GM23248 (cell line): ENCODE results near the gene CRYAB. TPM values are rescaled to one million over a fixed set of nuclear protein-coding genes. Genes with fewer than 3 reads are reported as not detected.
A peak's percentile ranks its signal among the peaks of the same experiment; 100 is the strongest.

Experiments used
- DNase-seq: peaks from one replicate; pipeline ENCODE4 v3.0.0-alpha.2; 2015
- H2AFZ ChIP-seq: fragments of 200-600 bp; sonication (generic); 2 replicates; pipeline ENCODE4 v1.6.1; 2016; ENCODE audit warnings: antibody characterized with exemption
- H3F3A ChIP-seq: fragments of 200-600 bp; sonication (generic); 2 replicates; pipeline ENCODE4 v1.6.1; 2016; ENCODE audit warnings: mild to moderate bottlenecking, antibody characterized with exemption, mixed run types; ENCODE audit not compliant: insufficient read depth
- H3K27ac ChIP-seq: fragments of 200-600 bp; sonication (generic); 2 replicates; pipeline ENCODE4 v1.5.1; 2016; ENCODE audit warnings: mild to moderate bottlenecking
- H3K27me3 ChIP-seq: fragments of 200-600 bp; sonication (generic); replicated peaks from 2 replicates; pipeline ENCODE4 v1.6.1; 2016; ENCODE audit warnings: mild to moderate bottlenecking; ENCODE audit not compliant: insufficient read depth
- H3K36me3 ChIP-seq: fragments of 200-600 bp; sonication (generic); 2 replicates; pipeline ENCODE4 v1.6.1; 2016; ENCODE audit warnings: low read depth, mild to moderate bottlenecking
- H3K4me1 ChIP-seq: fragments of 200-600 bp; sonication (generic); 2 replicates; pipeline ENCODE4 v1.6.1; 2016; ENCODE audit warnings: mild to moderate bottlenecking; ENCODE audit not compliant: insufficient read depth
- H3K4me2 ChIP-seq: fragments of 200-600 bp; sonication (generic); one replicate; pipeline ENCODE4 v1.6.1; 2016; ENCODE audit warnings: mild to moderate bottlenecking; ENCODE audit not compliant: unreplicated experiment
- H3K4me3 ChIP-seq: fragments of 200-600 bp; sonication (generic); 2 replicates; pipeline ENCODE4 v1.5.1; 2016; ENCODE audit warnings: mild to moderate bottlenecking
- H3K79me2 ChIP-seq: fragments of 200-600 bp; sonication (generic); 2 replicates; pipeline ENCODE4 v1.6.1; 2016; ENCODE audit warnings: mild to moderate bottlenecking; ENCODE audit not compliant: insufficient read depth
- H3K9ac ChIP-seq: fragments of 200-600 bp; sonication (generic); 2 replicates; pipeline ENCODE4 v1.6.1; 2016; ENCODE audit warnings: mild to moderate bottlenecking
- H3K9me2 ChIP-seq: fragments of 200-600 bp; sonication (generic); 2 replicates; pipeline ENCODE4 v1.6.1; 2016; ENCODE audit warnings: mixed run types, mild to moderate bottlenecking, moderate library complexity; ENCODE audit not compliant: insufficient read depth
- H3K9me3 ChIP-seq: fragments of 200-600 bp; sonication (generic); one replicate; pipeline ENCODE4 v1.6.1; 2017; ENCODE audit warnings: low read depth
- H4K20me1 ChIP-seq: fragments of 200-600 bp; sonication (generic); 2 replicates; pipeline ENCODE4 v1.6.0; 2016; ENCODE audit not compliant: insufficient read depth
- EZH2 ChIP-seq: fragments of 200-600 bp; sonication (generic); IDR thresholded peaks from 2 replicates; pipeline ENCODE4 v1.6.1; 2018; ENCODE audit warnings: antibody characterized with exemption, mild to moderate bottlenecking; ENCODE audit not compliant: insufficient read depth, poor library complexity, severe bottlenecking
- EZH2phosphoT487 ChIP-seq: fragments of 200-600 bp; sonication (generic); IDR thresholded peaks from 2 replicates; pipeline ENCODE4 v1.6.1; 2018; ENCODE audit warnings: antibody characterized with exemption, moderate library complexity, mild to moderate bottlenecking, low read depth; ENCODE audit not compliant: insufficient read depth
- WGBS, 2 experiments: methylation state at CpG; one replicate each; pipeline ENCODE4 v1.1.6; 2015 to 2017; ENCODE audit warnings: low lambda C conversion rate in 2 of 2, low coverage in 1 of 2; ENCODE audit errors: missing lambda C conversion rate in 2 of 2; 5-methylcytosine and 5-hydroxymethylcytosine counted together
- in situ Hi-C: fragments of 300-500 bp; cut with MboI; formaldehyde crosslinking; loops from 2 replicates; pipeline ENCODE4 v1.15.0; 2020
- polyA plus RNA-seq: library from polyadenylated mRNA; unstranded; fragments of >200 nt; fragmentation: Nextera tagmentation; extraction: Ambion mirVana; gene quantifications from 2 replicates; pipeline ENCODE4 v1.2.1, GENCODE V29; 2016
- total RNA-seq: library from RNA; depleted of rRNA; stranded (reverse); fragments of >200 nt; shearing (Covaris generic); gene quantifications from 2 replicates; pipeline ENCODE4 v1.2.3, GENCODE V29; 2014

Gene CRYAB
- total and polyA plus RNA-seq, 2 experiments from 2014 or later = 91.0 to 455 TPM

GRCh38 chr11:111945198-111945597 lies 33.6 kb upstream of the CRYAB start:
- in situ Hi-C loops = no loop called here

GRCh38 chr11:111944651-111945051 lies 33.1 kb upstream of the CRYAB start:
- Histone ChIP-seq H3K79me2 (no peaks in the 10 kb centered on the region), H3K27me3 (no peaks in the 10 kb centered on the region), H3K4me2 (peak overlapping the region; percentile 75), H2AFZ (peak overlapping the region; percentile 52), H3K36me3 (no peaks in the 10 kb centered on the region), H3K27ac (peak overlapping the region; percentile 99), H4K20me1 (no peaks in the 10 kb centered on the region), H3F3A (peaks cover 55% of the 10 kb centered on the region), H3K4me3 (peak overlapping the region; percentile 56), H3K9me2 (no peaks in the 10 kb centered on the region), H3K4me1 (peaks cover 49% of the 10 kb centered on the region), H3K9me3 (no peaks in the 10 kb centered on the region), H3K9ac (peak overlapping the region; percentile 85)
- DNase-seq = peak; percentile 98
- in situ Hi-C loops = no loop called here
- WGBS, 2 experiments = 1 to 5% methylated on average over 5 of the region's 5 CpGs
- no peak for TF ChIP-seq EZH2phosphoT487
- TF ChIP-seq EZH2 = no peak

More at GRCh38 chr11:111945198-111945597, 33.6 kb upstream of the CRYAB start:
- Histone ChIP-seq H3K4me1 (peaks cover 44% of the 10 kb centered on the region), H3K79me2 (no peaks in the 10 kb centered on the region), H3F3A (peaks cover 49% of the 10 kb centered on the region), H3K9me2 (no peaks in the 10 kb centered on the region), H3K4me3 (peak overlapping the region; percentile 50), H3K36me3 (no peaks in the 10 kb centered on the region), H3K9ac (peak overlapping the region; percentile 85), H3K4me2 (peak overlapping the region; percentile 75), H4K20me1 (no peaks in the 10 kb centered on the region), H3K9me3 (no peaks in the 10 kb centered on the region), H3K27me3 (no peaks in the 10 kb centered on the region), H2AFZ (peak overlapping the region; percentile 52), H3K27ac (peak overlapping the region; percentile 99)
- WGBS, 2 experiments = 0% methylated on average over 1 of the region's 1 CpG
- no peak for DNase-seq
- TF ChIP-seq EZH2 (no peak), EZH2phosphoT487 (no peak)

- Histone ChIP-seq H3K36me3 (no peaks in the 10 kb centered on the region), H3F3A (peaks cover 60% of the 10 kb centered on the region), H3K9me2 (no peaks in the 10 kb centered on the region), H3K4me2 (peak overlapping the region; percentile 75), H3K79me2 (no peaks in the 10 kb centered on the region), H3K4me1 (peaks cover 54% of the 10 kb centered on the region), H3K4me3 (peak overlapping the region; percentile 56), H3K27ac (peak overlapping the region; percentile 99), H2AFZ (peak overlapping the region; percentile 25), H3K9ac (peak overlapping the region; percentile 85), H4K20me1 (no peaks in the 10 kb centered on the region), H3K27me3 (no peaks in the 10 kb centered on the region), H3K9me3 (no peaks in the 10 kb centered on the region)
- TF ChIP-seq EZH2 (no peak), EZH2phosphoT487 (no peak)
- WGBS, 2 experiments = 3 to 10% methylated on average over 3 of the region's 3 CpGs
- in situ Hi-C loops = no loop called here
- DNase-seq = peak; percentile 94
These were observed 32.6 kb upstream of the CRYAB start for GRCh38 chr11:111944139-111944538.

- Histone ChIP-seq H3K4me3 (no peak overlapping the region), H3F3A (peaks cover 73% of the 10 kb centered on the region), H3K9me2 (no peaks in the 10 kb centered on the region), H4K20me1 (no peaks in the 10 kb centered on the region), H3K79me2 (no peaks in the 10 kb centered on the region), H2AFZ (no peak overlapping the region), H3K27me3 (no peaks in the 10 kb centered on the region), H3K27ac (peak overlapping the region; percentile 99), H3K9ac (peak overlapping the region; percentile 85), H3K9me3 (no peaks in the 10 kb centered on the region), H3K4me2 (peak overlapping the region; percentile 37), H3K4me1 (peaks cover 68% of the 10 kb centered on the region), H3K36me3 (no peaks in the 10 kb centered on the region)
- TF ChIP-seq EZH2phosphoT487 (no peak), EZH2 (no peak)
- WGBS, 2 experiments = 41 to 47% methylated on average over 7 of the region's 7 CpGs
- in situ Hi-C loops = no loop called here
- peak; percentile 97 for DNase-seq
These were observed 31.3 kb upstream of the CRYAB start for GRCh38 chr11:111942829-111943228.

GRCh38 chr11:111941963-111942362 lies 30.4 kb upstream of the CRYAB start:
- Histone ChIP-seq H3K27ac (peak overlapping the region; percentile 99), H3K4me1 (peaks cover 71% of the 10 kb centered on the region), H3K9ac (no peak overlapping the region), H3K36me3 (no peaks in the 10 kb centered on the region), H4K20me1 (no peaks in the 10 kb centered on the region), H3K9me3 (no peaks in the 10 kb centered on the region), H3K4me2 (no peak overlapping the region), H3K79me2 (no peaks in the 10 kb centered on the region), H3F3A (peaks cover 78% of the 10 kb centered on the region), H3K27me3 (no peaks in the 10 kb centered on the region), H3K4me3 (no peak overlapping the region), H2AFZ (no peak overlapping the region), H3K9me2 (no peaks in the 10 kb centered on the region)
- DNase-seq = peak; percentile 34
- 56 to 69% methylated on average over 5 of the region's 5 CpGs for WGBS, 2 experiments
- no peak for TF ChIP-seq EZH2phosphoT487
- TF ChIP-seq EZH2 = no peak
- in situ Hi-C loops = no loop called here
